ENCODE results near the gene ARF5.

ARF5 gene

GRCh38 chr7:127629268-127629854, 41.1 kb downstream of the ARF5 start:
- no peak overlapping the region for H3K27ac ChIP-seq (replicated peaks; ENCODE audit: low read length)
- H4K91ac ChIP-seq (ENCODE audit: low read depth, low read length, poor library complexity), result no peak overlapping the region
- H3K4ac ChIP-seq (ENCODE audit: low read length), result no peak overlapping the region
- no peaks in the 10 kb centered on the region for H3K79me1 ChIP-seq (ENCODE audit: low read depth, low read length)
- H2AK5ac ChIP-seq (ENCODE audit: low read depth, low read length), result no peak overlapping the region
- no peak overlapping the region for H2BK5ac ChIP-seq (ENCODE audit: low read length)
- peak overlapping the region; percentile 86 for H3K18ac ChIP-seq (ENCODE audit: low read length)
- no peak for DNase-seq (ENCODE audit: low spot score)
- no peak overlapping the region for H3K14ac ChIP-seq (ENCODE audit: low read length)
- peak overlapping the region; percentile 84 for H2AFZ ChIP-seq (ENCODE audit: low read length)
- H2BK15ac ChIP-seq (ENCODE audit: low read length), result no peak overlapping the region
- H2BK12ac ChIP-seq (ENCODE audit: low read length), result no peak overlapping the region
- H3K4me2 ChIP-seq (ENCODE audit: insufficient read depth, low read length, poor library complexity, severe bottlenecking), result no peak overlapping the region
- peaks cover 0 to 2% of the 10 kb centered on the region in 2 donors for H3K4me1 ChIP-seq (ENCODE audit: control insufficient read depth in 2 of 2, insufficient read depth in 1 of 2, low read depth in 1 of 2, low read length in 2 of 2)
- H3K27me3 ChIP-seq (ENCODE audit: control insufficient read depth in 3 of 3, insufficient read depth in 3 of 3, low read depth in 1 of 3, low read length in 3 of 3), result peaks cover 0 to 6% (median 0%) of the 10 kb centered on the region in 3 experiments
- no peak overlapping the region for H3K4me3 ChIP-seq (ENCODE audit: low read length in 2 of 2)
- no peaks in the 10 kb centered on the region for H3K36me3 ChIP-seq (replicated peaks in 1 of 2; ENCODE audit: control insufficient read depth in 2 of 2, insufficient read depth in 2 of 2, low read length in 2 of 2)
- peaks cover 0 to 6% of the 10 kb centered on the region in 2 donors for H3K9me3 ChIP-seq (replicated peaks in 1 of 2; ENCODE audit: control insufficient read depth in 2 of 2, insufficient read depth in 1 of 2, low read depth in 1 of 2, low read length in 2 of 2)
- peak overlapping the region; percentile 36 for H3K9ac ChIP-seq (ENCODE audit: low read depth, low read length, poor library complexity)
- peak overlapping the region; percentile 34 for H3K23ac ChIP-seq (ENCODE audit: low read depth, low read length, poor library complexity)
- H2BK120ac ChIP-seq (ENCODE audit: low read depth, low read length), result no peak overlapping the region
- H4K8ac ChIP-seq (ENCODE audit: low read depth, low read length), result no peak overlapping the region
- WGBS, 2 donors (ENCODE audit: extremely low coverage in 2 of 2, insufficient read length in 2 of 2, insufficient replicate concordance in 1 of 2), result no CpG with 5 or more reads among the region's 5 CpGs

- H3K4me3 ChIP-seq (ENCODE audit: low read length in 2 of 2), result no peak overlapping the region
- no peak overlapping the region for H2AK5ac ChIP-seq (ENCODE audit: low read depth, low read length)
- H3K36me3 ChIP-seq (replicated peaks in 1 of 2; ENCODE audit: control insufficient read depth in 2 of 2, insufficient read depth in 2 of 2, low read length in 2 of 2), result no peaks in the 10 kb centered on the region
- WGBS, 2 donors (ENCODE audit: extremely low coverage in 2 of 2, insufficient read length in 2 of 2, insufficient replicate concordance in 1 of 2), result no CpG with 5 or more reads among the region's 7 CpGs
- no peak overlapping the region for H3K14ac ChIP-seq (ENCODE audit: low read length)
- no peak overlapping the region for H3K4me2 ChIP-seq (ENCODE audit: insufficient read depth, low read length, poor library complexity, severe bottlenecking)
- no peak overlapping the region for H3K27ac ChIP-seq (replicated peaks; ENCODE audit: low read length)
- no peak overlapping the region for H2BK12ac ChIP-seq (ENCODE audit: low read length)
- no peak overlapping the region for H3K4ac ChIP-seq (ENCODE audit: low read length)
- H3K79me1 ChIP-seq (ENCODE audit: low read depth, low read length), result no peaks in the 10 kb centered on the region
- H3K27me3 ChIP-seq (ENCODE audit: control insufficient read depth in 3 of 3, insufficient read depth in 3 of 3, low read depth in 1 of 3, low read length in 3 of 3), result peaks cover 0 to 11% (median 0%) of the 10 kb centered on the region in 3 experiments
- H2BK15ac ChIP-seq (ENCODE audit: low read length), result no peak overlapping the region
- H2AFZ ChIP-seq (ENCODE audit: low read length), result no peak overlapping the region
- peaks cover 0 to 2% of the 10 kb centered on the region in 2 donors for H3K4me1 ChIP-seq (ENCODE audit: control insufficient read depth in 2 of 2, insufficient read depth in 1 of 2, low read depth in 1 of 2, low read length in 2 of 2)
- H2BK5ac ChIP-seq (ENCODE audit: low read length), result no peak overlapping the region
- no peak overlapping the region for H4K91ac ChIP-seq (ENCODE audit: low read depth, low read length, poor library complexity)
- peaks cover 0 to 6% of the 10 kb centered on the region in 2 donors for H3K9me3 ChIP-seq (replicated peaks in 1 of 2; ENCODE audit: control insufficient read depth in 2 of 2, insufficient read depth in 1 of 2, low read depth in 1 of 2, low read length in 2 of 2)
- H2BK120ac ChIP-seq (ENCODE audit: low read depth, low read length), result no peak overlapping the region
- no peak overlapping the region for H3K9ac ChIP-seq (ENCODE audit: low read depth, low read length, poor library complexity)
- no peak overlapping the region for H3K18ac ChIP-seq (ENCODE audit: low read length)
- DNase-seq (ENCODE audit: low spot score), result no peak
- H4K8ac ChIP-seq (ENCODE audit: low read depth, low read length), result no peak overlapping the region
- no peak overlapping the region for H3K23ac ChIP-seq (ENCODE audit: low read depth, low read length, poor library complexity)
These were observed 44.2 kb downstream of the ARF5 start for GRCh38 chr7:127632276-127632910.

GRCh38 chr7:127635659-127636285, 47.6 kb downstream of the ARF5 start:
- DNase-seq (ENCODE audit: low spot score), result no peak
- no peak overlapping the region for H2BK120ac ChIP-seq (ENCODE audit: low read depth, low read length)
- no CpG with 5 or more reads among the region's 3 CpGs for WGBS, 2 donors (ENCODE audit: extremely low coverage in 2 of 2, insufficient read length in 2 of 2, insufficient replicate concordance in 1 of 2)

GRCh38 chr7:127638197-127638596, 50.0 kb downstream of the ARF5 start:
- DNase-seq (ENCODE audit: low spot score), result no peak
- H3K9ac ChIP-seq (ENCODE audit: low read depth, low read length, poor library complexity), result no peak overlapping the region
- peaks cover 0 to 9% (median 0%) of the 10 kb centered on the region in 3 experiments for H3K27me3 ChIP-seq (ENCODE audit: control insufficient read depth in 3 of 3, insufficient read depth in 3 of 3, low read depth in 1 of 3, low read length in 3 of 3)
- no peak overlapping the region for H3K23ac ChIP-seq (ENCODE audit: low read depth, low read length, poor library complexity)
- no peak overlapping the region for H3K18ac ChIP-seq (ENCODE audit: low read length)
- no peak overlapping the region for H4K91ac ChIP-seq (ENCODE audit: low read depth, low read length, poor library complexity)
- H2BK12ac ChIP-seq (ENCODE audit: low read length), result no peak overlapping the region
- H3K9me3 ChIP-seq (replicated peaks in 1 of 2; ENCODE audit: control insufficient read depth in 2 of 2, insufficient read depth in 1 of 2, low read depth in 1 of 2, low read length in 2 of 2), result peaks cover 0 to 6% of the 10 kb centered on the region in 2 donors
- no peak overlapping the region for H3K4ac ChIP-seq (ENCODE audit: low read length)
- no peak overlapping the region for H3K4me2 ChIP-seq (ENCODE audit: insufficient read depth, low read length, poor library complexity, severe bottlenecking)
- no peak overlapping the region for H2BK15ac ChIP-seq (ENCODE audit: low read length)
- no peak overlapping the region for H2AK5ac ChIP-seq (ENCODE audit: low read depth, low read length)
- H3K79me1 ChIP-seq (ENCODE audit: low read depth, low read length), result no peaks in the 10 kb centered on the region
- no peak overlapping the region for H3K27ac ChIP-seq (replicated peaks; ENCODE audit: low read length)
- H3K4me3 ChIP-seq (ENCODE audit: low read length in 2 of 2), result no peak overlapping the region
- H2AFZ ChIP-seq (ENCODE audit: low read length), result no peak overlapping the region
- no peak overlapping the region for H2BK5ac ChIP-seq (ENCODE audit: low read length)
- no peak overlapping the region for H2BK120ac ChIP-seq (ENCODE audit: low read depth, low read length)
- no peaks in the 10 kb centered on the region for H3K36me3 ChIP-seq (replicated peaks in 1 of 2; ENCODE audit: control insufficient read depth in 2 of 2, insufficient read depth in 2 of 2, low read length in 2 of 2)
- H3K4me1 ChIP-seq (ENCODE audit: control insufficient read depth in 2 of 2, insufficient read depth in 1 of 2, low read depth in 1 of 2, low read length in 2 of 2), result peaks cover 3 to 8% of the 10 kb centered on the region in 2 donors
- H3K14ac ChIP-seq (ENCODE audit: low read length), result no peak overlapping the region
- H4K8ac ChIP-seq (ENCODE audit: low read depth, low read length), result no peak overlapping the region

More at GRCh38 chr7:127635659-127636285, 47.6 kb downstream of the ARF5 start:
- Histone ChIP-seq H3K23ac (ENCODE audit: low read depth, low read length, poor library complexity) (no peak overlapping the region), H3K4me1 (ENCODE audit: control insufficient read depth in 2 of 2, insufficient read depth in 1 of 2, low read depth in 1 of 2, low read length in 2 of 2) (no peaks in the 10 kb centered on the region), H3K4me2 (ENCODE audit: insufficient read depth, low read length, poor library complexity, severe bottlenecking) (no peak overlapping the region), H4K8ac (ENCODE audit: low read depth, low read length) (no peak overlapping the region), H4K91ac (ENCODE audit: low read depth, low read length, poor library complexity) (no peak overlapping the region), H3K27ac (replicated peaks; ENCODE audit: low read length) (no peak overlapping the region), H2BK5ac (ENCODE audit: low read length) (no peak overlapping the region), H3K36me3 (replicated peaks in 1 of 2; ENCODE audit: control insufficient read depth in 2 of 2, insufficient read depth in 2 of 2, low read length in 2 of 2) (no peaks in the 10 kb centered on the region), H3K9me3 (replicated peaks in 1 of 2; ENCODE audit: control insufficient read depth in 2 of 2, insufficient read depth in 1 of 2, low read depth in 1 of 2, low read length in 2 of 2) (peaks cover 0 to 6% of the 10 kb centered on the region in 2 donors), H2BK12ac (ENCODE audit: low read length) (no peak overlapping the region), H3K4ac (ENCODE audit: low read length) (no peak overlapping the region), H2AK5ac (ENCODE audit: low read depth, low read length) (no peak overlapping the region), H3K18ac (ENCODE audit: low read length) (no peak overlapping the region), H3K4me3 (ENCODE audit: low read length in 2 of 2) (no peak overlapping the region), H3K79me1 (ENCODE audit: low read depth, low read length) (no peaks in the 10 kb centered on the region), H3K9ac (ENCODE audit: low read depth, low read length, poor library complexity) (no peak overlapping the region), H3K27me3 (ENCODE audit: control insufficient read depth in 3 of 3, insufficient read depth in 3 of 3, low read depth in 1 of 3, low read length in 3 of 3) (peaks cover 0 to 9% (median 0%) of the 10 kb centered on the region in 3 experiments), H3K14ac (ENCODE audit: low read length) (no peak overlapping the region), H2BK15ac (ENCODE audit: low read length) (no peak overlapping the region), H2AFZ (ENCODE audit: low read length) (no peak overlapping the region)
